Spleen (tissue), 13 donors: ENCODE data around the gene BCL11B. TPM values are rescaled to one million over a fixed set of nuclear protein-coding genes. Genes with fewer than 3 reads are reported as not detected.

Experiments
- DNase-seq: peaks from one replicate; pipeline ENCODE4 v3.0.0-alpha.2; 2020
- H3K27ac ChIP-seq, 8 donors: fragments of 200-600 bp; sonication (generic) in 7 of 8; 1 replicate in 4 of 8; 2 replicates in 4 of 8; pipeline versions ENCODE4 v1.5.0 to v1.8.0; 2016 to 2021; ENCODE audit warnings: inconsistent platforms in 4 of 8, mild to moderate bottlenecking in 4 of 8, moderate library complexity in 1 of 8
- H3K27me3 ChIP-seq, 7 donors: fragments of 200-600 bp; sonication (generic) in 6 of 7; replicated peaks in 1 of 7; 1 replicate in 4 of 7; 2 replicates in 3 of 7; pipeline versions ENCODE4 v1.5.0 to v1.8.0; 2016 to 2021; ENCODE audit warnings: inconsistent platforms in 3 of 7, mild to moderate bottlenecking in 1 of 7
- H3K36me3 ChIP-seq, 6 donors: fragments of 200-600 bp; sonication (generic) in 5 of 6; 1 replicate in 4 of 6; 2 replicates in 2 of 6; pipeline versions ENCODE4 v1.5.0 to v1.8.0; 2016 to 2021; ENCODE audit warnings: inconsistent platforms in 2 of 6
- H3K4me1 ChIP-seq, 6 donors: fragments of 200-600 bp; sonication (generic) in 5 of 6; 1 replicate in 3 of 6; 2 replicates in 3 of 6; pipeline versions ENCODE4 v1.5.0 to v1.8.0; 2016 to 2021; ENCODE audit warnings: inconsistent platforms in 3 of 6
- H3K4me3 ChIP-seq, 8 donors: fragments of 200-600 bp; sonication (generic) in 7 of 8; 1 replicate in 4 of 8; 2 replicates in 4 of 8; pipeline versions ENCODE4 v1.5.0 to v1.8.0; 2016 to 2021; ENCODE audit warnings: inconsistent platforms in 4 of 8, mild to moderate bottlenecking in 4 of 8, moderate library complexity in 2 of 8
- H3K9me3 ChIP-seq, 8 donors: fragments of 200-600 bp; sonication (generic) in 7 of 8; 1 replicate in 4 of 8; 2 replicates in 4 of 8; pipeline versions ENCODE4 v1.5.0 to v1.8.0; 2016 to 2021; ENCODE audit warnings: inconsistent platforms in 4 of 8
- POLR2A ChIP-seq, 3 donors: fragments of 450-650 bp; IDR thresholded peaks; one replicate each; pipeline ENCODE4 v1.5.1; 2017; ENCODE audit warnings: antibody characterized with exemption in 3 of 3, mild to moderate bottlenecking in 1 of 3
- POLR2AphosphoS5 ChIP-seq, 3 donors: sonication (generic); formaldehyde crosslinking; IDR thresholded peaks; one replicate each; pipeline ENCODE4 v1.5.1; 2017; ENCODE audit warnings: antibody characterized with exemption in 3 of 3
- WGBS, 5 donors: extraction: QIAGEN DNeasy Blood & Tissue Kit in 3 of 5; methylation state at CpG; one replicate each; pipeline versions ENCODE4 v1.1.5 to v1.1.7; 2013 to 2018; 5-methylcytosine and 5-hydroxymethylcytosine counted together
- intact Hi-C: fragments of 100-400 bp; cut with DNase I; formaldehyde crosslinking; loops from one replicate; pipeline ENCODE4 v1.15.0; 2023; ENCODE audit warnings: low total_unique reads
- long read RNA-seq, 2 donors: transcript quantifications; one replicate each; lab custom pipeline, GENCODE V29; 2026
- polyA plus RNA-seq, 3 donors: library from polyadenylated mRNA; stranded (reverse); fragments of 200-250 nt; gene quantifications; one replicate each; pipeline ENCODE4 v1.2.1, GENCODE V29; 2013
- total RNA-seq, 7 donors: library from RNA; depleted of rRNA in 3 of 7; stranded (reverse); fragments of >200 nt in 3 of 7; fragmentation: NEBNext Ultra II Directional in 4 of 7; extraction: Animal tissue kit (Norgen Biotek cat#: 25700) in 4 of 7; gene quantifications; one replicate each; pipeline versions ENCODE4 v1.1.0 to v1.2.1, GENCODE V29; 2016 to 2021
- TF ChIP-seq, protein P1 (sequence below), 11 experiments: fragments of 200-600 bp in 7 of 11; fragments of 450-650 bp in 4 of 11; sonication (generic) in 4 of 11; IDR thresholded peaks in 8 of 11; conservative IDR thresholded peaks in 3 of 11; 1 replicate in 7 of 11; 2 replicates in 4 of 11; pipeline versions ENCODE4 v1.4.0 to v1.8.0; 2016 to 2021; ENCODE audit warnings: antibody characterized with exemption in 11 of 11, inconsistent platforms in 4 of 11, mild to moderate bottlenecking in 1 of 11
- donor health status: healthy with polysubstance abuse.
- donor health status: DM: no; HTN: no; CAD: no; lungs with moderate emphysema.
- donor health status: DM: no; HTN: no; CAD: no.
- donor health status: Bipolar disorder and iron deficiency.
- donor health status: healthy.
- donor health status: DM: no; HTN: no; CAD: no.
- donor health status: DM: yes; HTN: yes; CAD: no.

The BCL11B gene
- total RNA-seq (10 to 100 TPM in 6 of 7 donors, 1 to 10 TPM in 1; 7.9 to 21.1 (median 13.1) TPM), polyA plus RNA-seq (1 to 10 TPM in 2 of 3 donors, under 1 TPM in 1; 0.74 to 1.5 (median 1.4) TPM)
- long read RNA-seq, donor 1: 0 reads
- long read RNA-seq, donor 2: 0 reads

- DNase-seq: peak; percentile 89
- Histone ChIP-seq H3K4me3 (peak within 1 kb of the TSS; percentile 37 to 75 (median 45)), H3K9me3 (no peaks in the 10 kb centered on the region), H3K27ac (peak within 1 kb of the TSS in 7 of 8 donors; percentile 73 to 93 (median 80)), H3K36me3 (no peaks in the 10 kb centered on the region), H3K4me1 (peaks cover 14 to 74% (median 52%) of the 10 kb centered on the region in 6 donors), H3K27me3 (peaks cover 5 to 100% (median 80%) of the 10 kb centered on the region in 7 donors)
- intact Hi-C loops: no loop called here
- TF ChIP-seq POLR2A (IDR thresholded peaks at IDR 0.05): peak in 1 of 3 donors; percentile 57
- TF ChIP-seq, protein P1, sequence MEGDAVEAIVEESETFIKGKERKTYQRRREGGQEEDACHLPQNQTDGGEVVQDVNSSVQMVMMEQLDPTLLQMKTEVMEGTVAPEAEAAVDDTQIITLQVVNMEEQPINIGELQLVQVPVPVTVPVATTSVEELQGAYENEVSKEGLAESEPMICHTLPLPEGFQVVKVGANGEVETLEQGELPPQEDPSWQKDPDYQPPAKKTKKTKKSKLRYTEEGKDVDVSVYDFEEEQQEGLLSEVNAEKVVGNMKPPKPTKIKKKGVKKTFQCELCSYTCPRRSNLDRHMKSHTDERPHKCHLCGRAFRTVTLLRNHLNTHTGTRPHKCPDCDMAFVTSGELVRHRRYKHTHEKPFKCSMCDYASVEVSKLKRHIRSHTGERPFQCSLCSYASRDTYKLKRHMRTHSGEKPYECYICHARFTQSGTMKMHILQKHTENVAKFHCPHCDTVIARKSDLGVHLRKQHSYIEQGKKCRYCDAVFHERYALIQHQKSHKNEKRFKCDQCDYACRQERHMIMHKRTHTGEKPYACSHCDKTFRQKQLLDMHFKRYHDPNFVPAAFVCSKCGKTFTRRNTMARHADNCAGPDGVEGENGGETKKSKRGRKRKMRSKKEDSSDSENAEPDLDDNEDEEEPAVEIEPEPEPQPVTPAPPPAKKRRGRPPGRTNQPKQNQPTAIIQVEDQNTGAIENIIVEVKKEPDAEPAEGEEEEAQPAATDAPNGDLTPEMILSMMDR (IDR thresholded peaks at IDR 0.05 in 8 of 11, conservative IDR thresholded peaks at IDR 0.05 in 3 of 11): peak in 9 of 11 experiments; percentile 28 to 68 (median 44)
- peak; percentile 71 to 89 (median 75) for TF ChIP-seq POLR2AphosphoS5 (IDR thresholded peaks at IDR 0.05)
- 0 to 3% (median 1%) methylated on average over 45 to 50 of the region's 50 CpGs for WGBS, 5 donors
Measured at GRCh38 chr14:99271951-99272631, at the start of gene BCL11B. Gene BCL11B, minus strand, starts transcription at chr14:99272197. Its CDS starts 979 bp downstream, at chr14:99271218.

DNA sequence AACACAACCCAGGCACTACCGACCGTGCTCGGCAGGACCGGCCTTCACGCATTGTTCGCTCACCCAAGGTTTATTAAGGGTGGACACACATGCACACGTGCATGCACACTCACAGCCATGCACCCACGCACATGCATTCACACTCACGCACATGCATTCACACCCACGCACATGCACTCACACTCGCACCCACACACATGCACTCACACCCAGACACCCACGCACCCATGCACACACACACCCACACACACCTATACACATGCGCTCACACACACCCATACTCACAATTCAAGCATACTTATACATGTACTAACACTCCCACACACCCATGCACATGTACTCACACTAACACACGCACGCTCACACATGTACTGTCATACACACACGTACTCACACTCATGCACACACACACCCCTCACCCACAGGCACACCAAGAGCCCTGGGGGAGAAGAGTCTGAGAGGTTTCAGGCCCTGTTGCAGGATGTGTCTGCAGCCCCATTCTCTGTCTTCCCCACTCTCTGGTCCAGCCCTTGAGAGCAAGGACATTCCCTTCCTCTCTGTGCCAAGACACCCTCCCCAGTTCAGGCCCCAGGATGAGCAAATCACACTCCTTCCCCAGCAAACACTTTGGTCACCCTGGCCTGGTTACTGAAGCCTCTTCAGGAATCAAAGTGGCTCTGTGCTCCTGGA is 49.4 kb upstream of the BCL11B start:
- peaks cover 0 to 51% (median 0%) of the 10 kb centered on the region in 7 donors for H3K27me3 ChIP-seq
- TF ChIP-seq POLR2A (IDR thresholded peaks at IDR 0.05): no peak
- TF ChIP-seq, protein P1 (IDR thresholded peaks at IDR 0.05 in 8 of 11, conservative IDR thresholded peaks at IDR 0.05 in 3 of 11): no peak
- H3K4me3 ChIP-seq: no peak overlapping the region
- peaks cover 0 to 12% (median 7%) of the 10 kb centered on the region in 6 donors for H3K4me1 ChIP-seq
- H3K27ac ChIP-seq: peak overlapping the region in 1 of 8 donors; percentile 27
- no peaks in the 10 kb centered on the region for H3K36me3 ChIP-seq
- WGBS, 5 donors: 86 to 94% (median 92%) methylated on average over 16 of the region's 16 CpGs
- intact Hi-C loops: no loop called here
- H3K9me3 ChIP-seq: no peaks in the 10 kb centered on the region
- no peak for DNase-seq

DNA sequence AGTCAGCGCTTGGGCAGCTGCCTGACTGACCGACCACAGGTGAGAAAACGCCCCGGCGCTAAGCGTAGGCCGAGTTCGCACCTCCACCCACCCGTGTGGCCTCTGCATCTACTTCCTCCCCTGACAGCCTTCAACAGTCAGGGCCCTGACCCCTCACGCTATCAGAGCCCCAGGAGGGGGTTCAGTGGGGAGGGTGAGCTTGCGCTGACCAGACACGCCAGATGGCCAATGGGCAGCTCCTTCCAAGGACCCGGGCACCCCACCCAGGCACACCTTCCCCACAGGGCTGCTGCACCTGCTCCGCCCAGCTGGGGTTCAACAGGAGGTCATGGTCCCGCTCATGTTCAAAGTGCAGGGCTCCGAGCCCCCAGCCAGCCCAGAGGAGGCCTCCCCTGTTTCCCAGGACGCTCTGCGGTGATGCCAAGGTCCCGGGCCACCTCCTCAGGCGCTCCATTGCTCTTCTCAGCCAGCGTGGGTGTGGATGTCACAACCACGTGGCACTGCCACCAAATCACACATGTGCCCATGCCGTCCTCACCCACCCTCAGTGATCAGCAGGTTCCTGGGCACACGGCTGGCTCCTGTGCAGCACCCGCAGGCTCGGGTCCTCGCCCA is 48.7 kb upstream of the BCL11B start:
- DNase-seq: no peak
- no peaks in the 10 kb centered on the region for H3K9me3 ChIP-seq
- intact Hi-C loops: no loop called here
- H3K27ac ChIP-seq: peak overlapping the region in 3 of 8 donors; percentile 17 to 27 (median 18)
- no peaks in the 10 kb centered on the region for H3K36me3 ChIP-seq
- peaks cover 0 to 48% (median 0%) of the 10 kb centered on the region in 7 donors for H3K27me3 ChIP-seq
- H3K4me1 ChIP-seq: peaks cover 0 to 12% (median 7%) of the 10 kb centered on the region in 6 donors
- no peak for TF ChIP-seq POLR2A (IDR thresholded peaks at IDR 0.05)
- TF ChIP-seq POLR2AphosphoS5 (IDR thresholded peaks at IDR 0.05): no peak
- WGBS, 5 donors: 60 to 78% (median 68%) methylated on average over 24 to 27 of the region's 27 CpGs
- peak overlapping the region in 1 of 8 donors; percentile 32 for H3K4me3 ChIP-seq

DNA sequence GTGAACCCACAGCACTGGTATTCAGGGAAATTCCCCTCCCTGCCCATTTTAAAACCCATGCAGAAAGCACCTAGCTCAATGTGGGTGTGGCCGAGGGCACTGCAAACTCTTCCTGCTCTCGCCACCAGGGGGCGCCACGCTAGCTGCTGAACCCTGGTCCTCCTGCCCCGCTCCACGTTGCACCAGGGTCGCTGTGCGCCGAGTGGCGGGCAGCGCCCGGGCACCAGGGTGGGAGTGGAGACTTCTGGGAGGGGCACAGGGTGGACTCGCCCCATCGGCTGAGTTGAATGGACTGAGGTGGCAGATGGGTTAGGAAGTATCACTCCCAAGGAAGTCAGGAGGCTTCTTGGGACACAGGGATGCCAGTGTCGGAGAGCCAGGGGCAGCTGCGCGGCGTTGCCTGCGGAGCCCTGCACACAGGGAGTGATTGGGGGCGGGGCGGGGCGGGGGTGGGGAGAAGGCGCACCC is 48.1 kb upstream of the BCL11B start:
- Histone ChIP-seq H3K27me3 (peaks cover 0 to 44% (median 0%) of the 10 kb centered on the region in 7 donors), H3K4me3 (peak overlapping the region in 1 of 8 donors; percentile 32), H3K9me3 (no peaks in the 10 kb centered on the region), H3K4me1 (peaks cover 0 to 12% (median 7%) of the 10 kb centered on the region in 6 donors), H3K36me3 (no peaks in the 10 kb centered on the region), H3K27ac (peak overlapping the region in 3 of 8 donors; percentile 17 to 27 (median 18))
- WGBS, 5 donors: 0 to 19% (median 10%) methylated on average over 1 to 23 of the region's 23 CpGs
- peak; percentile 87 for DNase-seq
- intact Hi-C loops: no loop called here
- TF ChIP-seq POLR2AphosphoS5 (IDR thresholded peaks at IDR 0.05): no peak
- TF ChIP-seq, protein P1 (IDR thresholded peaks at IDR 0.05 in 8 of 11, conservative IDR thresholded peaks at IDR 0.05 in 3 of 11): peak; percentile 13 to 83 (median 70)
